NCI-H1694 treated with DMSO at 0.1 percent for 48 hours (cell line): ENCODE data around the gene SHQ1.

ENCODE experiments used
- DNase-seq: peaks from one replicate; lab custom pipeline; 2025; lab: John Stamatoyannopoulos, UW

SHQ1 gene

GRCh38 chr3:72847751-72848702 lies at the start of gene SHQ1:
Gene SHQ1, minus strand, starts transcription at chr3:72848445. Its CDS starts 105 bp downstream, at chr3:72848340.
- DNase-seq = peak; percentile 39

DNA sequence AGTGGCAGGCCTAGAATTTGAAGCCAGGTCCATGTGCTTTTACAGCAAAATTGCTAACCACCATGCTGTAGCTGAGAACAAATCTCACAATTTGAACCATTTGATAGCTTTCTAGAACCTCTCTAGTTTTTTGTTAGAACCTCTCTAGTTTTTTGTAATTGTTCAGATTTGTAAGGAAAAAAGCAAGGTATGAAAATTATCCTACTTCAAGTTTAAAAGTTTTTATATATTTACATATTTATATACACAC lies 49.4 kb upstream of the SHQ1 start:
- DNase-seq = no peak

- DNase-seq = no peak
Observed at GRCh38 chr3:72896996-72897757, 48.9 kb upstream of the SHQ1 start.

DNA sequence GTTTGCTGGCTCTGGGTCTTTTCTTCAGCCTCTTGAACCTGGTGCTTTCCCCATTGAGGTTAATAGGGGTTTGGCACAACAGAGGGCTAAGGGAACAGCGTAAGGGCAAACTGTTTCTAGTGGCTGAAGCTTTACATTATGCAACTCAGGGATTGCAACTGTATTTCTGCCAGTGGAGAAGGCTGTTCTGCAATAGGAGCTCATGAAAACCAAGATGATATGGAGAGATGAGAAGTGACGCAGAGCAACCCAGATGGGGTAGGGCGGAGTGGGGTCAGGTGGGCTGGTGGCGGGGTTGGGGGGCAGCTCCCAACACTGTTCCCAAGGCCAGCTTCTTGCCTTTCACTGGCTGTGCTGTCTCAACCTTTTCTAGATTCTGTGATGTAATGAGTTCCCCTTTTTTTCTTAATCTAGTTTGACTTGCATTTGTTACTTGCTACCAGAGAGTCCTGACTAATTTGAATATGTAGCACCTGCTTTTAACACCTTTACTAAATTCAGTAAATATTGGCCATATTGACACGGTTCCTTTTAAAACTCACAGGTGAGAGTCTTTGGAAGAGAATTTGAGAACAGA lies 46.8 kb upstream of the SHQ1 start:
- no peak for DNase-seq

DNA sequence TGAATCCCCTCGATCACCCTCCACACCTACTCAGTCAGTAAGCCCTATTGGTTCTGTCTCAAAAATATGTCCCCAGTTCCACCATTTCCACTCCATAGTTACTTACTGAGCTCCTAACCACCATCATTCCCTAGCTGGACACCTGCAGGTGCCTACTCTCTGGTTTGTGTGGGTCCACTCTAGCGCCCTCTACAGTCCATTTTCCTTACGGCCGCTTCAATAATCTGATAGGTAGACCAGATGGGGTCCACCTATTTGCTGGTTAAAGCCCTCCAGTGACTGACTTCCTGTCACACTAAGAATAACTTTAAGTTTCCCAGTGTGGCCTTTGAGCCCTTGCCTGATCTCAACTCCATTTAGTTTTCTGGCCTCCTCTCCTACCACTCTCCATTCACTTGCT lies 44.6 kb upstream of the SHQ1 start:
- no peak for DNase-seq

GRCh38 chr3:72892081-72892775 lies 44.0 kb upstream of the SHQ1 start:
- no peak for DNase-seq

DNA sequence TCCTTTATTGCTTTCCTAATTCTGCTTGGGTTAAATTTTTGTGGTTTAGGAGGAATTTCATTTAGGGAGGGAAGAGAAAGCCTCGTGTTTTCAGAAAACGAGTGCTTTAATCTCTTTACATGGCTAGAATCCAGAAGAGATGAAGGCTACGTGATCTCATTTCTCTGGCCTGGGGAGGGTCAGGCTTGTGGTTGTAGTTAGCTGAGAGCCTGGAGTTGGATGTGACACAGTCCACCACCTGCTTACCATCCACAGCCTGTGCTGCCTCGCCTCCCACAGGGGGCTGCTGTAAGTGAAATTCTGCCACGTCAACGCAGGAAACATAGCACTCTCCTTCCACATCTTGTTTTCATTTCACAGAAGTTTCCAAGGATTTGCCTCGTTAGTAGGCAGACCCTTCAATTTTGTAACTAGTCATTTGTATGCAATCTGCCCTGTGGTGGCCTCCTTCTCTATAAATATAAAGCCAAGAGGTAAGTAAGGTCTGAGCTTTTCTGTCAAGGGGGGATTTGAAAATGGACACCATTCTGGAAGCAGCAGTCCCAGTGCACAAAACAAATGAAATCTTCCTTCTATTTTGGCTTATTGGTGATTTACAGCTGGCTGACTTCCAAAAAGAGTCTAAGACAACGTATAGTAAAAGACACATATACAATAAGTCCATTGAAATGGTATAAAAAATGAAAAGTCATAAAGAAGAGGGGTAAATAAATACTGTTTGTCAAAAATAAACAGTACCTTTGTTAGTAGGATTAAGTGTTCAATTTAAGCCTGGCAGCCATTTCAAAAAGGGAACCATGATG lies 43.0 kb upstream of the SHQ1 start:
- DNase-seq = no peak

DNA sequence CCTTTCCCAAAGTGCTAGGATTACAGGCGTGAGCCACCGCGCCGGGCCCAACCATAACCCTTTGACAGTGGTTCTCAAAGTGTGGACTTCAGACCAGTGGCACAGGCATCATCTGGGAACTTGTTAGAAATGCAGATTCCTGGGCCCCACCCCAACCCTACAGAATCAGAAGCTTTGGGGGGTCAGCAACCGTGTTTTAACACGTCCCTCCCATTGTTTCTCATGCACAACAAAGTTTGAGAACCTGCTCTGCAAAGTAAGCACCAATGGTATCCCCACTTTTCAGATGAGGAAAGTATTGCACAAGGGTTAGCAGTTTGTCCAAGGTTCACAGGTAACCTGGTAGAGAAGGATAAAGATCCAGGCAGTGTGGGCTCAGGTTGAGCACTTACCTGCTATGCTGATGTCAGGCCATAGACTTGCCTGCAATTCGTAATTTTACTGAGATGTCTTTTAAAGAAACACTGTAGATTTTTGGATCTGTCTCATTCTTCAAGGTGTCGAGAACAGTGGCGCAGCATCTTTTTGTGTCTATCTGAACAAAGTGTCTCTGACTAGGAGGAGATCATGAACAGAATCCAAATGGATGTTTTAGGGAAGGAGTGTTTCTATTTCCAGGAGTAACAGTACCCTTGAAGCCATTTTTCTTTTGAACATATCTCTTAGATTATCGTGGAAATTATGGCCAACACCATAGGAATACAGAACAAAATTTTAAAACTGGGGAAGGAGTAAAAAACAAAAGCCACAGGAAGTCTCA lies 42.1 kb upstream of the SHQ1 start:
- no peak for DNase-seq

DNA sequence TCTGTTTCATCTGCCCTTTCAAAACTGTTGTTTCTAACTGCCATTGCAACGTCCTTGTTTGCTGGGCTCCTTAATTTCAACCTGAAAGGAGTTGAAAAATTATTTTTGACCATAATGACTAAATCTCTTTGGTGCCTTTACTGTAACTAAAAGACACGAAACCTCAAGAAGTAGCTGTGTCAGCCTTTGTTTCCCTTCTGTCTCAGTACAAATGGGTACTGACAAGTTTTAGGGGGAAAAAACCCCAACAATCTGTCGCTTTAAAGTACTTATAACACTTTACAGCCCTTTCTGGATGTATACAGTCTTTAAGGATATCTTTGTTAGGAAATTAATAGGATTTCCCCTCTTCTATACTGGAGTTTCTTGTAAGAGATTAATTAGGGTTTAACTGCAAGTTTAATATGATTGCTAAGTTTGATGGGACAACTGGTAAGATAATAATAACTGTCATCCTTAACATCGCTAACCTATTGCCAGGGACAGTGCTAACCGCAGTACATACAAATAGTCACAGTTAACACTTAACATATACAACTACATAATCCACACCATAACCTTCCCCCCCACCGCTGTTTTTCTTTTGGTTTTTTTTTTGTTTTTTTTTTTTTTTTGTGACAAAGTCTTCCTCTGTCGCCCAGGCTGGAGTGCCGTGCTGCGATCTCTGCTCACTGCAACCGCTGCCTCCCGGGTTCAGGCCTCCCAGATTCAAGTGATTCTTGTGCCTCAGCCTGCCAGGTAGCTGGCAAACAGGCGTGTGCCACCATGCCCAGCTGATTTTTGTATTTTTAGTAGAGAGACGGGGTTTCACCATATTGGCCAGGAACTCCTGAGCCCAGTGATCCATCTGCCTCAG lies 41.3 kb upstream of the SHQ1 start:
- no peak for DNase-seq

DNA sequence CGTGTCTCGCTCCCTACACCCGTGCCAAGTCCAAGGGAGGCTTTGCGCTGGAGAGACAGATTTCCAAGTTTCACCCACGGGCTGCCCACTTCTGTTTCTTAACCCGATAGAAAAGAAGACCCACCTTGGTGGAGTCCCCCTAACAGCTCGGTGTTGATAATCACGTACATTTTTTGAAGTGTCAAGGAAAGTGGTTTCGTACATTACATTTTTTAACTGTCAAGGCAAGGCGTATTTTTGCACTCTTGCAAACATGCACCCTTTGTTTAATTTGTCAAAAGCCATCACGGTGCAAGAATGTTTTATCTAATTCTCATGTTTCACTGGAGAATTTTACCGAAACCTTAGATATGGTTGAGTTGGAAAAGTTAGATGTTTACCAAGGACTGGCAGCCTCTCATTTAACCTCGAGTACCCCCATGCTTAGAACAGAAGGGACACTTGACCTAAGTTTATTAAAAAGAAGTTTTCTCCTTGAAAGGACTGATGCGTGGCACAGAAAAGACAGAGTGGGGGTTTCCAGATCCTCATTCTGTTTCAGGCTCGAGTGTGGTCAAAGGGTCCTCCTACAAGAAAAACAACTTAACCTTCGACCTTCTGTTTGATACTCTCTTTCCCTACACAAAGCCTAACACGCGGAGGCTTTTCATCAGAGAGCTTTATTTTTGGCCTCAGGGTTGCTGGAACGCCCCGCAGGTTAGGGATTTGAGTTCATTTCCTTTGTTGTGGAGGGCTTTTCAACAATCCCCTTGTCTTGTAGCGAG lies 40.5 kb upstream of the SHQ1 start:
- DNase-seq = no peak

- no peak for DNase-seq
Observed at GRCh38 chr3:72887705-72888545, 39.7 kb upstream of the SHQ1 start, which contains the start of gene GXYLT2. Gene GXYLT2, plus strand, starts transcription at chr3:72888046. Its CDS starts 188 bp downstream, at chr3:72888234.

DNA sequence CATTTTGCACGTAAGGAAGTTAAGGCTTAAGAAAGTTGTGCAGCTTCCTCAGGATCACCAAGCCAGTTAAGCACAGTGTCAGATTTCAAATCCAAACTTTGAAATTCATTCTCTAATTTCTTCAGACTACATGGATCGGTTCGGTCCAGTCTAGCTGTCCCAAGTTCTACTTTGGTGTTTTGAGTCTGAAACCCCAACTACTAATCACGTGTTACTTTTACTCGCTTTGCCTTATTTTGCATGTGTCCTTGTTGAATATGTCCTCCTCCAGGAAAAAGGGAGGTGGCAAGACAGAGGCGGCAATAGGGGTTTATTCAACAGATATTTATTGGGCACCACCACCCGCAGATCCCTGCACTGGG lies 39.1 kb upstream of the SHQ1 start:
- DNase-seq = no peak

GRCh38 chr3:72872183-72872582 lies 23.9 kb upstream of the SHQ1 start:
- no peak for DNase-seq

GRCh38 chr3:72862314-72863090 lies 14.3 kb upstream of the SHQ1 start:
- DNase-seq = no peak

DNA sequence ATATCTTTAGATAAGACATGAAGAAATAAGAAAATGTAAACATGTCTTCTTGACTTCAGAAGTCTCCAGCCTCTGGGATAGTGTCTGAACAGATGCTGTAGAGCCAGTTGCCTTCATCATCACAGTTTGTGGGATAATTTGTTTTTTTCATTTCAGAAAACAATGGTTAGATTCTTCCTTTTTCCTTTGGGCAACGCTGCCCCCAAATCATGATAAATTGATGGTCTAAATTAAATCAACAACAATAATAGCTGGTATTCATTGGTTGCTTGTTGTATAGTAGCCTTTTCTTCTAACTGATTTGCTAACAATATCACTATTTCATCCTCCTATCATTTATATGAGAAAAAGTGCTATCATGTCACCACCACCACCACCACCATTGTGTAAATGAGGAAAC lies 12.6 kb upstream of the SHQ1 start:
- DNase-seq = no peak

GRCh38 chr3:72860053-72860452 lies 11.8 kb upstream of the SHQ1 start:
- DNase-seq = no peak

GRCh38 chr3:72855001-72855400 lies 6.8 kb upstream of the SHQ1 start:
- DNase-seq = no peak
